ENCODE results near the gene BAD. TPM values are rescaled to one million over a fixed set of nuclear protein-coding genes. Genes with fewer than 3 reads are reported as not detected.

BAD gene
- total RNA-seq, 2 donors from 2014 or later, result 86.0 to 89.6 TPM

DNA sequence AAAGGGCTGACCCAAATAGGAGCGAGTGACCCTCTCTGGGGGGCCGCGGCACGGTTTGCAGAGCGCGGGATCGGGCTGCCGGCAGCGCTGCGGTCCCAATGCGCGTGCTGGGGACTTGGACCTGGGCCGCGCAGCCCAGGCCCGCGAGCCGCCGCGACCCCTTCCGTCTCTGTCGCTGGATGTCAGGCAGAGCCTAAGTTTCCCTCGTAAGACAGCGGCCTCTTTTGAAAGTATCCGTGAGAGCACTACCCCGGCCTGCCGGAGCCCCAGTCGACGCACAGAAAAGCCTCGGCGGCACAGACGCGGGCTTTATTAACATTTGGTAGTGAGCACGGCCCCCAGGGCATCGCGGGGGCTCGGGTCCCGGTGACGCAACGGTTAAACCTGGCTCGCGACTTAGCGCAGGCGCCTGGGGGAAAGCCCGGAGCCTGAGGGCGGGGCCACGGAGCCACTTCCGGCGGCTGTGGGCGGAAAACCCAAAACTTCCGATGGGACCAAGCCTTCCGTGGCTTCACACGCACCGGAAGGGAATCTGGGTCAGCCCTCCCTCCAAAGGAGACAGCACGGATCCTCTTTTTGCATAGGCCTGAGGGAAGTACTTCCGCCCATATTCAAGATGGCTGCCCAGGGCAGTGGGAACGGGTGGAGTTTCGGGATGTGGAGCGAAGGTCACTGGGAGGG, 14.8 kb downstream of the BAD start:
- peak overlapping the region; percentile 67 for H3K4me3 ChIP-seq
- peaks cover 27% of the 10 kb centered on the region for H3K4me1 ChIP-seq
- H3K27me3 ChIP-seq, result no peaks in the 10 kb centered on the region
- intact Hi-C loops (cut with DNase I), result loop anchor here (2.0 kb wide), 1 partner anchor 33 kb away; no protein-coding TSS in a partner anchor
- peak; percentile 97 for DNase-seq
- H3K27ac ChIP-seq, result peak overlapping the region; percentile 98
- no peaks in the 10 kb centered on the region for H3K9me3 ChIP-seq
- TF ChIP-seq, protein P1, sequence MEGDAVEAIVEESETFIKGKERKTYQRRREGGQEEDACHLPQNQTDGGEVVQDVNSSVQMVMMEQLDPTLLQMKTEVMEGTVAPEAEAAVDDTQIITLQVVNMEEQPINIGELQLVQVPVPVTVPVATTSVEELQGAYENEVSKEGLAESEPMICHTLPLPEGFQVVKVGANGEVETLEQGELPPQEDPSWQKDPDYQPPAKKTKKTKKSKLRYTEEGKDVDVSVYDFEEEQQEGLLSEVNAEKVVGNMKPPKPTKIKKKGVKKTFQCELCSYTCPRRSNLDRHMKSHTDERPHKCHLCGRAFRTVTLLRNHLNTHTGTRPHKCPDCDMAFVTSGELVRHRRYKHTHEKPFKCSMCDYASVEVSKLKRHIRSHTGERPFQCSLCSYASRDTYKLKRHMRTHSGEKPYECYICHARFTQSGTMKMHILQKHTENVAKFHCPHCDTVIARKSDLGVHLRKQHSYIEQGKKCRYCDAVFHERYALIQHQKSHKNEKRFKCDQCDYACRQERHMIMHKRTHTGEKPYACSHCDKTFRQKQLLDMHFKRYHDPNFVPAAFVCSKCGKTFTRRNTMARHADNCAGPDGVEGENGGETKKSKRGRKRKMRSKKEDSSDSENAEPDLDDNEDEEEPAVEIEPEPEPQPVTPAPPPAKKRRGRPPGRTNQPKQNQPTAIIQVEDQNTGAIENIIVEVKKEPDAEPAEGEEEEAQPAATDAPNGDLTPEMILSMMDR (IDR thresholded peaks at IDR 0.05), result no peak
- peaks cover 10% of the 10 kb centered on the region for H3K36me3 ChIP-seq
- H3K9ac ChIP-seq (ENCODE audit: low read depth in 2 of 2, low read length in 2 of 2), result peak overlapping the region; percentile 80 to 94

DNA sequence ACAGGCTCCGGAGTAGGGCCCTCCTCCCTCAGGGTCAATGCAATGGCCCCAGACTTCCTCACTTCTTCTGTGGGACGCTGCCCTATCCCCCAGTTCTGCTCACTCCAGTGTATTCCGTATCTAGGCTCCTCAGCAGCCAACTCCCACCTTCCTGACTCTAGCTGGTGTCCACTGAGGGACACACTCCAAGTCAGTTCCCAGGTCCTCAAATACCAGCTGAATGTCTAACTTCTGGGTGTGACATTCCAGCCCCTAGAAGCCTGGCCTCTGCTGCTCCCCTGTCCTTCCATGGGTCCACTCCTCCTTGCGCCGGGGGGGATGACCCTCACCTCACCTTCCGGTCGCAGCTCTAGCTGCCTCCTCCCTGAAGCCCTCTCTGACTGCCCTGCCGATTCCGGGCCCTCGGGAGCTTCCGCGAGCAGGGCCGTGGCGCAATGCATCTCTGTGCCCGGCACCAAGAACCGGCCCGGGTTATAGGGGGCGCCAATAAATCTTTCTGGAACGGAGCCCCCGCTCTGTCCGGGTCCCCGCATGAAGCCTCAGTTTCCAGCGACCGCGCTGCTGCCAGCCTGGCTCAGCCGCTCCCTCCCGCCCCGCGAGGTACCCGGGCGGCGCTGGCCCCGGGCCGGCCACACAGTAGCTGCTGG, 15.4 kb downstream of the BAD start:
- intact Hi-C loops (cut with DNase I), result loop anchor here (2.0 kb wide), 1 partner anchor 34 kb away; no protein-coding TSS in a partner anchor
- Histone ChIP-seq H3K4me1 (peaks cover 27% of the 10 kb centered on the region), H3K27me3 (no peaks in the 10 kb centered on the region), H3K9ac (ENCODE audit: low read depth in 2 of 2, low read length in 2 of 2) (peak overlapping the region; percentile 80 to 94), H3K27ac (peak overlapping the region; percentile 98), H3K4me3 (peak overlapping the region; percentile 67), H3K36me3 (peaks cover 16% of the 10 kb centered on the region), H3K9me3 (no peaks in the 10 kb centered on the region)
- DNase-seq, result peak; percentile 71
- TF ChIP-seq, protein P1 (IDR thresholded peaks at IDR 0.05), result no peak

DNA sequence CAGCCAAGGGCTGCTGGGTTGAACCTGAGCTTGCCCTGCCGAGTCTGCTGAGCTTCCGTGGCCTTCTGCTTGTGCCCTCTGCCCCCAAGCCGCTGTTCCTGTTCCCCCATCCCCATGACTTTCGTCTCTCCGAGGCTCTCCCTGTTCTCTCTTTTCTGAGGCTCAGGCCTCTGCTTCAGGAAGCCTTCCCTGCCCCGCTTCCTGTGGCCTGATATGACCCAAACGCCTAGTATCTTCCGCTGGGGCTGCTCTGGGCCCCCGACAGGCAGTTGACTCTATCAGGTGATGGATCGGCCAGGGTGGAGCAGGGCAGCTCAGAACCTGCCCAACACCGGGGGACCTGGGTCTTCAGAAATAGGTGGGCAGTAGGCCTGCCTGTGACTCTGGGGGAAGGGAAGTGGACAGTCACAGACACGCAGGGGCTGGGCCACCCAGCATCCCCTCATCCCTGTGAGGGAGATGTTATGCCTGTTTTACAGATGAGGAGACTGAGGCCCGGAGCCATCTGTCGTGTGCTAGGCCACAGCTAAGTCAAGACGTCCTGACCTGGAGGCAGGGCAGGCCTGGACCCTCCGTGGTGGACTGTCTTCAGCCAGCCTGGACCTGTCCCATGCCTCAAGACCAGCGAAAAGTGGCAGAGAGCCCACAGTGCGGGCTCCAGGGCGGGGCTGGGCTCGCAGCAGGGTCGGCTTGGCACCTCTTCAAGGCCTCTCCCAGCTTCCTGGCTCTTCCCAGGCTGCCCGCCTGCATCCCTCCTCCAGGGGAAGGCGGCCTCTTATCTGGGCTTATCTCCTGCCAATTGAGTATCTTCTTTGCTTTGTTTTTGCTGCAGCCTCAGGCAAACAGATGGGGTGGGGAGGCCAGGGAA, 16.2 kb downstream of the BAD start:
- Histone ChIP-seq H3K4me1 (peaks cover 24% of the 10 kb centered on the region), H3K9me3 (no peaks in the 10 kb centered on the region), H3K27ac (peak overlapping the region; percentile 98), H3K9ac (ENCODE audit: low read depth in 2 of 2, low read length in 2 of 2) (peak overlapping the region; percentile 80 to 94), H3K4me3 (peak overlapping the region; percentile 67), H3K36me3 (peaks cover 22% of the 10 kb centered on the region), H3K27me3 (no peaks in the 10 kb centered on the region)
- TF ChIP-seq, protein P1 (IDR thresholded peaks at IDR 0.05), result no peak
- intact Hi-C loops (cut with DNase I), result loop anchor here (2.0 kb wide), 1 partner anchor 35 kb away; no protein-coding TSS in a partner anchor
- peak; percentile 82 for DNase-seq

DNA sequence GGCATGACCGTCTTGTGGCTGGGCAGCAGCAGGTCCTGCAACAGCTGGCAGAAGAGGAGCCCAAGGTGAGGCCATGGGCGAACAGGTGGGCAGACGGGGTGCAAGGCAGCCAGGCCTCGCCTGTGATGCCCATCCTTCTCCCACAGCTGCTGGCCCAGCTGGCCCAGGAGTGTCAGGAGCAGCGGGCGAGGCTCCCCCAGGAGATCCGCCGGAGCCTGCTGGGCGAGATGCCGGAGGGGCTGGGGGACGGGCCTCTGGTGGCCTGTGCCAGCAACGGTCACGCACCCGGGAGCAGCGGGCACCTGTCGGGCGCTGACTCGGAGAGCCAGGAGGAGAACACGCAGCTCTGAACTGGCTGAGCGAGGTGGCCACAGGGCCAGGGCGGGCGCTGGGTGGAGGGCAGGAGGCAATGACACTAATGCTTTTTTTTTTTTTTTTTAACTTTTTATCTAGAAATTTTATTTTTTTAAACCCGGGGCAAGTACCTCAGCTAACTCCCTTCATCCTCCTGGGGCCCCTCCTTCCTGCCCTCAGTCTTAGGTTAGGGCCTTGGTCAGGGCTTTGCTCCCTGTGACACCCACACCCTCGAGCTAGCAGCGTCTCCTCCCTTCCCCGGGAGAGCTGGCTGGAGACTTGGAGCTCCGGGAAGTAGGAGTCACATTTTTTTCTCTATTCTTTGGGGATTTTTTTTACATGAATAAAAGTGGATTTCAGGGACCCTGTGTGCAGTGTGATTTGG, 17.1 kb downstream of the BAD start:
- Histone ChIP-seq H3K4me1 (peaks cover 21% of the 10 kb centered on the region), H3K9me3 (no peaks in the 10 kb centered on the region), H3K36me3 (peaks cover 22% of the 10 kb centered on the region), H3K27me3 (no peaks in the 10 kb centered on the region), H3K9ac (ENCODE audit: low read depth in 2 of 2, low read length in 2 of 2) (peak overlapping the region in 1 of 2 donors; percentile 94), H3K27ac (peak overlapping the region; percentile 98), H3K4me3 (no peak overlapping the region)
- TF ChIP-seq, protein P1 (IDR thresholded peaks at IDR 0.05), result no peak
- intact Hi-C loops (cut with DNase I), result no loop called here
- DNase-seq, result peak; percentile 60

Measured in colonic mucosa (tissue), 4 donors.